HEK293 (cell line): Measurements from ENCODE around the gene PROB1.

Experiments used
- SP2 ChIP-seq: fragments of 450-650 bp; formaldehyde crosslinking; IDR thresholded peaks from 2 replicates; pipeline ENCODE4 v1.5.1; 2016; ENCODE audit warnings: missing biosample characterization, missing genetic modification characterization
- WT1 ChIP-seq: fragments of 450-650 bp; formaldehyde crosslinking; IDR thresholded peaks from 2 replicates; pipeline ENCODE4 v1.5.1; 2016; ENCODE audit warnings: missing biosample characterization, missing genetic modification characterization
- ZBTB1 ChIP-seq: fragments of 450-650 bp; formaldehyde crosslinking; IDR thresholded peaks from 2 replicates; pipeline ENCODE4 v1.5.1; 2016; ENCODE audit warnings: missing biosample characterization, missing genetic modification characterization
- ZNF138 ChIP-seq: fragments of 450-650 bp; formaldehyde crosslinking; IDR thresholded peaks from 2 replicates; pipeline ENCODE4 v1.5.1; 2016; ENCODE audit warnings: missing biosample characterization, missing genetic modification characterization, borderline replicate concordance
- ZNF274 ChIP-seq, 2 experiments: fragments of 200-500 bp in 1 of 2; fragments of 450-650 bp in 1 of 2; sonication (Bioruptor generic) in 1 of 2; formaldehyde crosslinking in 1 of 2; IDR thresholded peaks; 2 replicates each; pipeline versions ENCODE4 v1.5.1 to v1.6.1; 2014 to 2016; ENCODE audit warnings: borderline replicate concordance in 1 of 2, inconsistent platforms in 1 of 2, low read length in 1 of 2, missing biosample characterization in 1 of 2, missing genetic modification characterization in 1 of 2
- ZNF768 ChIP-seq: fragments of 450-650 bp; formaldehyde crosslinking; IDR thresholded peaks from 2 replicates; pipeline ENCODE4 v1.5.1; 2018; ENCODE audit warnings: missing biosample characterization, mild to moderate bottlenecking, missing genetic modification characterization
- ZSCAN23 ChIP-seq: fragments of 450-650 bp; formaldehyde crosslinking; IDR thresholded peaks from 2 replicates; pipeline ENCODE4 v1.5.1; 2016; ENCODE audit warnings: missing biosample characterization, missing genetic modification characterization
- TF ChIP-seq, protein P1 (sequence below): fragments of 450-650 bp; formaldehyde crosslinking; IDR thresholded peaks from 2 replicates; pipeline ENCODE4 v1.5.1; 2016; ENCODE audit warnings: missing biosample characterization, missing genetic modification characterization
- TF ChIP-seq, protein P2 (sequence below): fragments of 450-650 bp; formaldehyde crosslinking; IDR thresholded peaks from 2 replicates; pipeline ENCODE4 v1.5.1; 2016; ENCODE audit warnings: missing biosample characterization, missing genetic modification characterization

DNA sequence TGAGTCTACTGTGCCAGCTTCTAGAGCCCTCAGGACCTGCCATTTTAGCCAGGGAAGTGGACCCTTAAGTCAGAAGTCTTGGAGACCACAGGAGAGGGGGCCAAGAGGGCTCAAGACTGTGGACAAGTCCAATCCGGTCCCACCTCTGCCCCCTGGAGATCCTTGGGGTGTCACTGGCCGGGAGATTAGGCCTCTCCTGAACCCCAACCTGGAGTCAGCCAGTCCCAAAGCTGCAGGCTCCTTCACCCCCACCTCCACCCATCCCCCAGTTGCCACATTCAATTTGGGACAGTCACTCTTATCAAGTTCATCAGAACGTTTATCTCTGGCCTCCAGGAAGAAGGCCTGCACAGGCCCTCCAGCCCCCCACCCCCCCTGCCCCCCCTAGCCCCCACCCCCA lies 12.1 kb downstream of the PROB1 start:
- TF ChIP-seq, protein P1, sequence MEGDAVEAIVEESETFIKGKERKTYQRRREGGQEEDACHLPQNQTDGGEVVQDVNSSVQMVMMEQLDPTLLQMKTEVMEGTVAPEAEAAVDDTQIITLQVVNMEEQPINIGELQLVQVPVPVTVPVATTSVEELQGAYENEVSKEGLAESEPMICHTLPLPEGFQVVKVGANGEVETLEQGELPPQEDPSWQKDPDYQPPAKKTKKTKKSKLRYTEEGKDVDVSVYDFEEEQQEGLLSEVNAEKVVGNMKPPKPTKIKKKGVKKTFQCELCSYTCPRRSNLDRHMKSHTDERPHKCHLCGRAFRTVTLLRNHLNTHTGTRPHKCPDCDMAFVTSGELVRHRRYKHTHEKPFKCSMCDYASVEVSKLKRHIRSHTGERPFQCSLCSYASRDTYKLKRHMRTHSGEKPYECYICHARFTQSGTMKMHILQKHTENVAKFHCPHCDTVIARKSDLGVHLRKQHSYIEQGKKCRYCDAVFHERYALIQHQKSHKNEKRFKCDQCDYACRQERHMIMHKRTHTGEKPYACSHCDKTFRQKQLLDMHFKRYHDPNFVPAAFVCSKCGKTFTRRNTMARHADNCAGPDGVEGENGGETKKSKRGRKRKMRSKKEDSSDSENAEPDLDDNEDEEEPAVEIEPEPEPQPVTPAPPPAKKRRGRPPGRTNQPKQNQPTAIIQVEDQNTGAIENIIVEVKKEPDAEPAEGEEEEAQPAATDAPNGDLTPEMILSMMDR = no peak
- no peak for TF ChIP-seq WT1
- TF ChIP-seq ZNF768 (tag by site-specific recombination) = no peak
- TF ChIP-seq ZNF274 (IDR thresholded peaks at IDR 0.05; ENCODE audit: low read length) = no peak
- no peak for TF ChIP-seq ZNF274 (tag by site-specific recombination; IDR thresholded peaks at IDR 0.05; ENCODE audit: borderline replicate concordance)
- TF ChIP-seq SP2 = no peak
- TF ChIP-seq ZBTB1 = no peak
- TF ChIP-seq ZNF138 = no peak
- no peak for TF ChIP-seq ZSCAN23 (tag by site-specific recombination)
- TF ChIP-seq, protein P2, sequence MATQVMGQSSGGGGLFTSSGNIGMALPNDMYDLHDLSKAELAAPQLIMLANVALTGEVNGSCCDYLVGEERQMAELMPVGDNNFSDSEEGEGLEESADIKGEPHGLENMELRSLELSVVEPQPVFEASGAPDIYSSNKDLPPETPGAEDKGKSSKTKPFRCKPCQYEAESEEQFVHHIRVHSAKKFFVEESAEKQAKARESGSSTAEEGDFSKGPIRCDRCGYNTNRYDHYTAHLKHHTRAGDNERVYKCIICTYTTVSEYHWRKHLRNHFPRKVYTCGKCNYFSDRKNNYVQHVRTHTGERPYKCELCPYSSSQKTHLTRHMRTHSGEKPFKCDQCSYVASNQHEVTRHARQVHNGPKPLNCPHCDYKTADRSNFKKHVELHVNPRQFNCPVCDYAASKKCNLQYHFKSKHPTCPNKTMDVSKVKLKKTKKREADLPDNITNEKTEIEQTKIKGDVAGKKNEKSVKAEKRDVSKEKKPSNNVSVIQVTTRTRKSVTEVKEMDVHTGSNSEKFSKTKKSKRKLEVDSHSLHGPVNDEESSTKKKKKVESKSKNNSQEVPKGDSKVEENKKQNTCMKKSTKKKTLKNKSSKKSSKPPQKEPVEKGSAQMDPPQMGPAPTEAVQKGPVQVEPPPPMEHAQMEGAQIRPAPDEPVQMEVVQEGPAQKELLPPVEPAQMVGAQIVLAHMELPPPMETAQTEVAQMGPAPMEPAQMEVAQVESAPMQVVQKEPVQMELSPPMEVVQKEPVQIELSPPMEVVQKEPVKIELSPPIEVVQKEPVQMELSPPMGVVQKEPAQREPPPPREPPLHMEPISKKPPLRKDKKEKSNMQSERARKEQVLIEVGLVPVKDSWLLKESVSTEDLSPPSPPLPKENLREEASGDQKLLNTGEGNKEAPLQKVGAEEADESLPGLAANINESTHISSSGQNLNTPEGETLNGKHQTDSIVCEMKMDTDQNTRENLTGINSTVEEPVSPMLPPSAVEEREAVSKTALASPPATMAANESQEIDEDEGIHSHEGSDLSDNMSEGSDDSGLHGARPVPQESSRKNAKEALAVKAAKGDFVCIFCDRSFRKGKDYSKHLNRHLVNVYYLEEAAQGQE (tag by site-specific recombination) = no peak
